H9 (cell line): ENCODE measurements around the gene ESPNL. TPM values are rescaled to one million over a fixed set of nuclear protein-coding genes. Genes with fewer than 3 reads are reported as not detected.

Experiments
- DNase-seq: peaks from one replicate; pipeline ENCODE4 v3.0.0-alpha.2; 2017
- H2AFZ ChIP-seq: one replicate; pipeline ENCODE4 v1.6.1; 2013; ENCODE audit warnings: mild to moderate bottlenecking, low read length, control low read depth, moderate library complexity
- H2AK5ac ChIP-seq: 2 replicates; pipeline ENCODE4 v1.6.1; 2013; ENCODE audit warnings: low read length, control low read depth, mixed read lengths; ENCODE audit not compliant: insufficient read length
- H2BK120ac ChIP-seq: one replicate; pipeline ENCODE4 v1.6.1; 2013; ENCODE audit warnings: low read depth, mild to moderate bottlenecking, low read length, control low read depth, inconsistent platforms; ENCODE audit not compliant: poor library complexity, severe bottlenecking
- H2BK12ac ChIP-seq: 2 replicates; pipeline ENCODE4 v1.6.1; 2013; ENCODE audit warnings: low read length, control low read depth, mixed read lengths, low read depth; ENCODE audit not compliant: insufficient read length
- H2BK15ac ChIP-seq: 2 replicates; pipeline ENCODE4 v1.6.1; 2013; ENCODE audit warnings: low read depth, low read length, control low read depth
- H2BK20ac ChIP-seq: one replicate; pipeline ENCODE4 v1.6.1; 2013; ENCODE audit warnings: low read depth, mild to moderate bottlenecking, low read length, control low read depth, inconsistent platforms; ENCODE audit not compliant: poor library complexity, severe bottlenecking
- H2BK5ac ChIP-seq: 2 replicates; pipeline ENCODE4 v1.6.1; 2013; ENCODE audit warnings: low read length, control low read depth, mixed read lengths; ENCODE audit not compliant: insufficient read length
- H3K14ac ChIP-seq: 2 replicates; pipeline ENCODE4 v1.6.1; 2013; ENCODE audit warnings: low read length, control low read depth; ENCODE audit not compliant: insufficient read depth
- H3K18ac ChIP-seq: 2 replicates; pipeline ENCODE4 v1.6.1; 2013; ENCODE audit warnings: low read depth, mild to moderate bottlenecking, mixed read lengths, low read length, control low read depth; ENCODE audit not compliant: insufficient read length
- H3K23ac ChIP-seq: 2 replicates; pipeline ENCODE4 v1.6.1; 2013; ENCODE audit warnings: low read length, control low read depth, mixed read lengths, low read depth; ENCODE audit not compliant: insufficient read length
- H3K23me2 ChIP-seq: 2 replicates; pipeline ENCODE4 v1.6.1; 2013; ENCODE audit warnings: low read depth, mild to moderate bottlenecking, mixed read lengths, low read length, control low read depth; ENCODE audit not compliant: insufficient read length, poor library complexity, severe bottlenecking
- H3K27ac ChIP-seq: 2 replicates; pipeline ENCODE4 v1.5.1; 2013; ENCODE audit warnings: low read length, control low read depth, mixed read lengths, low read depth; ENCODE audit not compliant: insufficient read length
- H3K27me3 ChIP-seq: 2 replicates; pipeline ENCODE4 v1.6.1; 2013; ENCODE audit warnings: low read length, control low read depth, inconsistent platforms; ENCODE audit not compliant: insufficient read depth
- H3K4ac ChIP-seq: 2 replicates; pipeline ENCODE4 v1.6.1; 2013; ENCODE audit warnings: low read depth, mild to moderate bottlenecking, control low read depth, inconsistent platforms, low read length, moderate library complexity
- H3K4me1 ChIP-seq: 2 replicates; pipeline ENCODE4 v1.6.1; 2013; ENCODE audit warnings: low read length, control low read depth, inconsistent platforms; ENCODE audit not compliant: insufficient read depth
- H3K4me2 ChIP-seq: 2 replicates; pipeline ENCODE4 v1.6.1; 2013; ENCODE audit warnings: low read length, control low read depth, mixed read lengths; ENCODE audit not compliant: insufficient read length, insufficient read depth
- H3K56ac ChIP-seq: 2 replicates; pipeline ENCODE4 v1.6.1; 2013; ENCODE audit warnings: low read depth, mild to moderate bottlenecking, mixed read lengths, low read length, control low read depth; ENCODE audit not compliant: insufficient read length
- H3K79me1 ChIP-seq: 2 replicates; pipeline ENCODE4 v1.6.1; 2013; ENCODE audit warnings: low read depth, mild to moderate bottlenecking, moderate library complexity, low read length, control low read depth, inconsistent platforms; ENCODE audit not compliant: insufficient read depth, poor library complexity, severe bottlenecking
- H3K79me2 ChIP-seq: 2 replicates; pipeline ENCODE4 v1.6.1; 2013; ENCODE audit warnings: low read length, control low read depth, inconsistent platforms; ENCODE audit not compliant: insufficient read depth
- H3K9ac ChIP-seq: 2 replicates; pipeline ENCODE4 v1.6.1; 2013; ENCODE audit warnings: low read length, control low read depth, mixed read lengths; ENCODE audit not compliant: insufficient read length; ENCODE audit errors: extremely low read depth
- H3K9me3 ChIP-seq: one replicate; pipeline ENCODE4 v1.6.1; 2013; ENCODE audit warnings: low read depth, low read length, inconsistent platforms; ENCODE audit not compliant: control insufficient read depth
- H3T11ph ChIP-seq: one replicate; pipeline ENCODE4 v1.6.1; 2013; ENCODE audit warnings: mild to moderate bottlenecking, low read length, control low read depth, inconsistent platforms
- H4K20me1 ChIP-seq: one replicate; pipeline ENCODE4 v1.6.1; 2013; ENCODE audit not compliant: control insufficient read depth, insufficient read length, insufficient read depth
- H4K5ac ChIP-seq: 2 replicates; pipeline ENCODE4 v1.6.1; 2013; ENCODE audit warnings: low read depth, mild to moderate bottlenecking, mixed read lengths, low read length, control low read depth; ENCODE audit not compliant: insufficient read length
- H4K8ac ChIP-seq: replicated peaks from 2 replicates; pipeline ENCODE4 v1.6.1; 2013; ENCODE audit warnings: low read length, control low read depth, mixed read lengths, low read depth; ENCODE audit not compliant: insufficient read length
- H4K91ac ChIP-seq: 2 replicates; pipeline ENCODE4 v1.6.1; 2013; ENCODE audit warnings: low read depth, mild to moderate bottlenecking, moderate library complexity, mixed read lengths, low read length, control low read depth; ENCODE audit not compliant: insufficient read length
- H3K27ac Mint-ChIP-seq, 3 experiments: 2 replicates in 2 of 3; 3 replicates in 1 of 3; pipeline ENCODE4 v1.8.0; 2020 to 2021; ENCODE audit warnings: mixed read lengths in 3 of 3, mild to moderate bottlenecking in 1 of 3, moderate library complexity in 1 of 3
- H3K27me3 Mint-ChIP-seq: 2 replicates; pipeline ENCODE4 v1.8.0; 2021; ENCODE audit warnings: low read depth, mild to moderate bottlenecking, moderate library complexity, mixed read lengths
- H3K36me3 Mint-ChIP-seq, 3 experiments: 2 replicates in 2 of 3; 3 replicates in 1 of 3; pipeline ENCODE4 v1.8.0; 2020 to 2021; ENCODE audit warnings: low read depth in 3 of 3, mixed read lengths in 3 of 3; ENCODE audit not compliant: insufficient read depth in 1 of 3
- H3K4me1 Mint-ChIP-seq, 2 experiments: 2 replicates each; pipeline ENCODE4 v1.8.0; 2020; ENCODE audit warnings: mixed read lengths in 2 of 2
- H3K4me3 Mint-ChIP-seq, 2 experiments: 2 replicates in 1 of 2; 3 replicates in 1 of 2; pipeline ENCODE4 v1.8.0; 2020 to 2021; ENCODE audit warnings: mild to moderate bottlenecking in 2 of 2, mixed read lengths in 2 of 2, moderate library complexity in 1 of 2
- H3K9me3 Mint-ChIP-seq, 2 experiments: 2 replicates in 1 of 2; 3 replicates in 1 of 2; pipeline ENCODE4 v1.8.0; 2020; ENCODE audit warnings: mild to moderate bottlenecking in 2 of 2, mixed read lengths in 2 of 2, moderate library complexity in 1 of 2
- WGBS: extraction: QIAGEN DNeasy Blood & Tissue Kit; methylation state at CpG from one replicate; pipeline ENCODE4 v1.1.7; 2013; ENCODE audit warnings: missing lambda C conversion rate, low lambda C conversion rate, mixed read lengths; ENCODE audit not compliant: insufficient read length; ENCODE audit errors: extremely low coverage; 5-methylcytosine and 5-hydroxymethylcytosine counted together
- total RNA-seq: library from RNA; stranded (reverse); gene quantifications from 2 replicates; pipeline ENCODE4 v1.2.1, GENCODE V29; 2021
- TF ChIP-seq, protein P1 (sequence below): fragments of 200-600 bp; sonication (generic); conservative IDR thresholded peaks from 3 replicates; pipeline ENCODE4 v1.8.0; 2021; ENCODE audit warnings: antibody characterized with exemption, mild to moderate bottlenecking

Gene ESPNL
- total RNA-seq, 1 experiment from 2014 or later, result 0.17 TPM

DNA sequence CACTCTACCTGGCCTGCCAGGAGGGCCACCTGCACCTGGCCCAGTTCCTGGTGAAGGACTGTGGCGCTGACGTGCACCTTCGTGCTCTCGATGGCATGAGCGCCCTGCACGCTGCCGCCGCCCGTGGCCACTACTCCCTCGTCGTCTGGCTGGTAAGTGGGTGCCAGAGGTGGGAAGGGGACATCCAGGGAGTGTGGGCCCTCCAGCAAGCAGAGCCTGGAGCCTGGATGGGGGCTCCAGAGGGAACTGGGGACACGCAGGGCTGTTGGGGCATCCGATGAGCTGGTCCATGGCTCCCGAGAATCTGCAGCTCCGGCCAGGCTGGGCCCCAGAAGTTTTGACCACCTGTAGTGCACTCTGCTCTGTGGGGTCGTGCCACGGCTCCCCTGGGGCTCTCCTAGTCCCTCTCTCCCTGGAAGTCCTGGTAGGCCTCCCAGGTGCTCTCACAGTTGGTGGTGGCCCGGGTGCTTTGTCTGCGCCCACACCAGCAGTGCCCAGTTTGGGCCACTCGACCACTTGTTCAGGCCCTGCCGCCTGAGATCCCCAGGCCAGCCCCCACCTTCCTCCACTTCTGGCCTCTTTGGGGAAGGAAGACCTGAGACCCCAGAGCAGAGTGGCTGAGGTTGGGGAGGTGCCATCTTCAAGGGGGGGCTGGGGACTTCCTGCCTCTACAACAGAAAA is 4.7 kb downstream of the ESPNL start:
- Mint-ChIP-seq H3K36me3 (no peaks in the 10 kb centered on the region), H3K9me3 (peaks cover 0 to 1% of the 10 kb centered on the region in 2 experiments; a peak in 1 of 5 replicates), H3K27me3 (no peaks in the 10 kb centered on the region; the same call in none of the 2 replicates), H3K27ac (no peak overlapping the region; a peak in 1 of 7 replicates), H3K4me1 (peaks cover 19 to 28% of the 10 kb centered on the region in 2 experiments), H3K4me3 (no peak overlapping the region)
- H3K9me3 ChIP-seq, result no peaks in the 10 kb centered on the region
- H3K4me1 ChIP-seq, result no peaks in the 10 kb centered on the region; the same call in 1 of the 2 replicates
- no peak overlapping the region for H2BK12ac ChIP-seq
- no peak overlapping the region for H4K5ac ChIP-seq
- no peak overlapping the region for H3T11ph ChIP-seq
- H2BK5ac ChIP-seq, result no peak overlapping the region
- no peaks in the 10 kb centered on the region for H3K79me2 ChIP-seq
- H3K56ac ChIP-seq, result no peak overlapping the region
- no peaks in the 10 kb centered on the region for H4K20me1 ChIP-seq
- peak; percentile 31 for DNase-seq
- H4K91ac ChIP-seq, result no peak overlapping the region
- no peak overlapping the region for H3K27ac ChIP-seq
- no peak overlapping the region for H2BK20ac ChIP-seq
- no peak overlapping the region for H3K4me2 ChIP-seq
- no peak overlapping the region for H2BK120ac ChIP-seq
- H3K79me1 ChIP-seq, result no peaks in the 10 kb centered on the region
- no peaks in the 10 kb centered on the region for H3K27me3 ChIP-seq
- H2BK15ac ChIP-seq, result peak overlapping the region; percentile 17; the same call in 1 of the 2 replicates
- no peak overlapping the region; the same call in 1 of the 2 replicates for H3K14ac ChIP-seq
- no CpG with 5 or more reads among the region's 21 CpGs for WGBS
- H2AK5ac ChIP-seq, result no peak overlapping the region
- TF ChIP-seq, protein P1, sequence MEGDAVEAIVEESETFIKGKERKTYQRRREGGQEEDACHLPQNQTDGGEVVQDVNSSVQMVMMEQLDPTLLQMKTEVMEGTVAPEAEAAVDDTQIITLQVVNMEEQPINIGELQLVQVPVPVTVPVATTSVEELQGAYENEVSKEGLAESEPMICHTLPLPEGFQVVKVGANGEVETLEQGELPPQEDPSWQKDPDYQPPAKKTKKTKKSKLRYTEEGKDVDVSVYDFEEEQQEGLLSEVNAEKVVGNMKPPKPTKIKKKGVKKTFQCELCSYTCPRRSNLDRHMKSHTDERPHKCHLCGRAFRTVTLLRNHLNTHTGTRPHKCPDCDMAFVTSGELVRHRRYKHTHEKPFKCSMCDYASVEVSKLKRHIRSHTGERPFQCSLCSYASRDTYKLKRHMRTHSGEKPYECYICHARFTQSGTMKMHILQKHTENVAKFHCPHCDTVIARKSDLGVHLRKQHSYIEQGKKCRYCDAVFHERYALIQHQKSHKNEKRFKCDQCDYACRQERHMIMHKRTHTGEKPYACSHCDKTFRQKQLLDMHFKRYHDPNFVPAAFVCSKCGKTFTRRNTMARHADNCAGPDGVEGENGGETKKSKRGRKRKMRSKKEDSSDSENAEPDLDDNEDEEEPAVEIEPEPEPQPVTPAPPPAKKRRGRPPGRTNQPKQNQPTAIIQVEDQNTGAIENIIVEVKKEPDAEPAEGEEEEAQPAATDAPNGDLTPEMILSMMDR, result no peak
- H3K23me2 ChIP-seq, result no peaks in the 10 kb centered on the region
- no peak overlapping the region for H3K9ac ChIP-seq
- H3K18ac ChIP-seq, result no peak overlapping the region
- H4K8ac ChIP-seq, result no peak overlapping the region
- no peak overlapping the region for H2AFZ ChIP-seq
- no peak overlapping the region for H3K4ac ChIP-seq
- H3K23ac ChIP-seq, result no peak overlapping the region
